H9 (cell line): Measurements from ENCODE around the gene BRD3OS. TPM values are rescaled to one million over a fixed set of nuclear protein-coding genes. Genes with fewer than 3 reads are reported as not detected.

Source experiments
- DNase-seq: peaks from one replicate; pipeline ENCODE4 v3.0.0-alpha.2; 2017
- H2AFZ ChIP-seq: one replicate; pipeline ENCODE4 v1.6.1; 2013; ENCODE audit warnings: mild to moderate bottlenecking, low read length, control low read depth, moderate library complexity
- H2AK5ac ChIP-seq: 2 replicates; pipeline ENCODE4 v1.6.1; 2013; ENCODE audit warnings: low read length, control low read depth, mixed read lengths; ENCODE audit not compliant: insufficient read length
- H2BK120ac ChIP-seq: one replicate; pipeline ENCODE4 v1.6.1; 2013; ENCODE audit warnings: low read depth, mild to moderate bottlenecking, low read length, control low read depth, inconsistent platforms; ENCODE audit not compliant: poor library complexity, severe bottlenecking
- H2BK12ac ChIP-seq: 2 replicates; pipeline ENCODE4 v1.6.1; 2013; ENCODE audit warnings: low read length, control low read depth, mixed read lengths, low read depth; ENCODE audit not compliant: insufficient read length
- H2BK15ac ChIP-seq: 2 replicates; pipeline ENCODE4 v1.6.1; 2013; ENCODE audit warnings: low read depth, low read length, control low read depth
- H2BK20ac ChIP-seq: one replicate; pipeline ENCODE4 v1.6.1; 2013; ENCODE audit warnings: low read depth, mild to moderate bottlenecking, low read length, control low read depth, inconsistent platforms; ENCODE audit not compliant: poor library complexity, severe bottlenecking
- H2BK5ac ChIP-seq: 2 replicates; pipeline ENCODE4 v1.6.1; 2013; ENCODE audit warnings: low read length, control low read depth, mixed read lengths; ENCODE audit not compliant: insufficient read length
- H3K14ac ChIP-seq: 2 replicates; pipeline ENCODE4 v1.6.1; 2013; ENCODE audit warnings: low read length, control low read depth; ENCODE audit not compliant: insufficient read depth
- H3K18ac ChIP-seq: 2 replicates; pipeline ENCODE4 v1.6.1; 2013; ENCODE audit warnings: low read depth, mild to moderate bottlenecking, mixed read lengths, low read length, control low read depth; ENCODE audit not compliant: insufficient read length
- H3K23ac ChIP-seq: 2 replicates; pipeline ENCODE4 v1.6.1; 2013; ENCODE audit warnings: low read length, control low read depth, mixed read lengths, low read depth; ENCODE audit not compliant: insufficient read length
- H3K23me2 ChIP-seq: 2 replicates; pipeline ENCODE4 v1.6.1; 2013; ENCODE audit warnings: low read depth, mild to moderate bottlenecking, mixed read lengths, low read length, control low read depth; ENCODE audit not compliant: insufficient read length, poor library complexity, severe bottlenecking
- H3K27ac ChIP-seq: 2 replicates; pipeline ENCODE4 v1.5.1; 2013; ENCODE audit warnings: low read length, control low read depth, mixed read lengths, low read depth; ENCODE audit not compliant: insufficient read length
- H3K27me3 ChIP-seq: 2 replicates; pipeline ENCODE4 v1.6.1; 2013; ENCODE audit warnings: low read length, control low read depth, inconsistent platforms; ENCODE audit not compliant: insufficient read depth
- H3K4ac ChIP-seq: 2 replicates; pipeline ENCODE4 v1.6.1; 2013; ENCODE audit warnings: low read depth, mild to moderate bottlenecking, control low read depth, inconsistent platforms, low read length, moderate library complexity
- H3K4me1 ChIP-seq: 2 replicates; pipeline ENCODE4 v1.6.1; 2013; ENCODE audit warnings: low read length, control low read depth, inconsistent platforms; ENCODE audit not compliant: insufficient read depth
- H3K4me2 ChIP-seq: 2 replicates; pipeline ENCODE4 v1.6.1; 2013; ENCODE audit warnings: low read length, control low read depth, mixed read lengths; ENCODE audit not compliant: insufficient read length, insufficient read depth
- H3K56ac ChIP-seq: 2 replicates; pipeline ENCODE4 v1.6.1; 2013; ENCODE audit warnings: low read depth, mild to moderate bottlenecking, mixed read lengths, low read length, control low read depth; ENCODE audit not compliant: insufficient read length
- H3K79me1 ChIP-seq: 2 replicates; pipeline ENCODE4 v1.6.1; 2013; ENCODE audit warnings: low read depth, mild to moderate bottlenecking, moderate library complexity, low read length, control low read depth, inconsistent platforms; ENCODE audit not compliant: insufficient read depth, poor library complexity, severe bottlenecking
- H3K79me2 ChIP-seq: 2 replicates; pipeline ENCODE4 v1.6.1; 2013; ENCODE audit warnings: low read length, control low read depth, inconsistent platforms; ENCODE audit not compliant: insufficient read depth
- H3K9ac ChIP-seq: 2 replicates; pipeline ENCODE4 v1.6.1; 2013; ENCODE audit warnings: low read length, control low read depth, mixed read lengths; ENCODE audit not compliant: insufficient read length; ENCODE audit errors: extremely low read depth
- H3K9me3 ChIP-seq: one replicate; pipeline ENCODE4 v1.6.1; 2013; ENCODE audit warnings: low read depth, low read length, inconsistent platforms; ENCODE audit not compliant: control insufficient read depth
- H3T11ph ChIP-seq: one replicate; pipeline ENCODE4 v1.6.1; 2013; ENCODE audit warnings: mild to moderate bottlenecking, low read length, control low read depth, inconsistent platforms
- H4K20me1 ChIP-seq: one replicate; pipeline ENCODE4 v1.6.1; 2013; ENCODE audit not compliant: control insufficient read depth, insufficient read length, insufficient read depth
- H4K5ac ChIP-seq: 2 replicates; pipeline ENCODE4 v1.6.1; 2013; ENCODE audit warnings: low read depth, mild to moderate bottlenecking, mixed read lengths, low read length, control low read depth; ENCODE audit not compliant: insufficient read length
- H4K8ac ChIP-seq: replicated peaks from 2 replicates; pipeline ENCODE4 v1.6.1; 2013; ENCODE audit warnings: low read length, control low read depth, mixed read lengths, low read depth; ENCODE audit not compliant: insufficient read length
- H4K91ac ChIP-seq: 2 replicates; pipeline ENCODE4 v1.6.1; 2013; ENCODE audit warnings: low read depth, mild to moderate bottlenecking, moderate library complexity, mixed read lengths, low read length, control low read depth; ENCODE audit not compliant: insufficient read length
- H3K27ac Mint-ChIP-seq, 3 experiments: 2 replicates in 2 of 3; 3 replicates in 1 of 3; pipeline ENCODE4 v1.8.0; 2020 to 2021; ENCODE audit warnings: mixed read lengths in 3 of 3, mild to moderate bottlenecking in 1 of 3, moderate library complexity in 1 of 3
- H3K27me3 Mint-ChIP-seq: 2 replicates; pipeline ENCODE4 v1.8.0; 2021; ENCODE audit warnings: low read depth, mild to moderate bottlenecking, moderate library complexity, mixed read lengths
- H3K36me3 Mint-ChIP-seq, 3 experiments: 2 replicates in 2 of 3; 3 replicates in 1 of 3; pipeline ENCODE4 v1.8.0; 2020 to 2021; ENCODE audit warnings: low read depth in 3 of 3, mixed read lengths in 3 of 3; ENCODE audit not compliant: insufficient read depth in 1 of 3
- H3K4me1 Mint-ChIP-seq, 2 experiments: 2 replicates each; pipeline ENCODE4 v1.8.0; 2020; ENCODE audit warnings: mixed read lengths in 2 of 2
- H3K4me3 Mint-ChIP-seq, 2 experiments: 2 replicates in 1 of 2; 3 replicates in 1 of 2; pipeline ENCODE4 v1.8.0; 2020 to 2021; ENCODE audit warnings: mild to moderate bottlenecking in 2 of 2, mixed read lengths in 2 of 2, moderate library complexity in 1 of 2
- H3K9me3 Mint-ChIP-seq, 2 experiments: 2 replicates in 1 of 2; 3 replicates in 1 of 2; pipeline ENCODE4 v1.8.0; 2020; ENCODE audit warnings: mild to moderate bottlenecking in 2 of 2, mixed read lengths in 2 of 2, moderate library complexity in 1 of 2
- WGBS: extraction: QIAGEN DNeasy Blood & Tissue Kit; methylation state at CpG from one replicate; pipeline ENCODE4 v1.1.7; 2013; ENCODE audit warnings: missing lambda C conversion rate, low lambda C conversion rate, mixed read lengths; ENCODE audit not compliant: insufficient read length; ENCODE audit errors: extremely low coverage; 5-methylcytosine and 5-hydroxymethylcytosine counted together
- total RNA-seq: library from RNA; stranded (reverse); gene quantifications from 2 replicates; pipeline ENCODE4 v1.2.1, GENCODE V29; 2021
- TF ChIP-seq, protein P1 (sequence below): fragments of 200-600 bp; sonication (generic); conservative IDR thresholded peaks from 3 replicates; pipeline ENCODE4 v1.8.0; 2021; ENCODE audit warnings: antibody characterized with exemption, mild to moderate bottlenecking

BRD3OS gene
- total RNA-seq, 1 experiment from 2014 or later = 16.4 TPM

DNA sequence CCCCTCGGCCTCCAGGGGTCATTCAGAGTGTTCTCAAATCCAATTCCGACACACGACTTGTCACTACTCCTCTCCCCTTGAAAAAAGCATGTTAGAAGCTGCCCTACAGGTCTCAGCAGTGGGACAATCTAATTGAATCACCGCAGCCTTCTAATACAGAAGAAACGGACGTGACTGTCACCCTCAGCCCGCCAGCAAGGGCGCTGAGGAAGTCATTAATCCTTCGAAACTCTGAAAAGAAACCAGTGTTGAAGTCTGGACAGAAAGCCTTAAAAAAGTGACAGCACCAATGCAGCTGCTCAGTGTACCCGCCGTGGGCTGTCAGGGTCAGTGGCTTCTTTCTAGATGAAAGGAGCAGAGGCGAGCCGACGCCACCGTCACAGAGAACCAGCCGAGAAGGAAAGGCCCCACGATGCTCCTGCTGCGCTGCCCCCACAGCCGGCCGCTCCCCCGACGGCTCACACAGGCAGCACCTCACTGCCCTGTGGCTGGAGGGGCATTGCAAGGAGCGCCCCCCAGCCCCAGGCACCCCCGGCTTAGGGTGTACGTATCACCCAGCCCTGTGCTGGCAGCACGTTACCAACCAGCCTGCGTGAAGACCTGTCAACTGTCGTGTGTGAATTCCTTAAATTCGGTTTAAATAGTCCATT, 5.7 kb downstream of the BRD3OS start:
- H2AK5ac ChIP-seq = no peak overlapping the region
- no peak overlapping the region for H3K23ac ChIP-seq
- H3K9ac ChIP-seq = no peak overlapping the region
- no peak overlapping the region for H2BK120ac ChIP-seq
- Mint-ChIP-seq H3K36me3 (peaks cover 9 to 48% (median 48%) of the 10 kb centered on the region in 3 experiments; a peak in 6 of 7 replicates), H3K9me3 (no peaks in the 10 kb centered on the region), H3K27me3 (peaks cover 2% of the 10 kb centered on the region), H3K4me3 (no peak overlapping the region), H3K27ac (peak overlapping the region in 1 of 3 experiments; percentile 73; a peak in 2 of 7 replicates), H3K4me1 (peaks cover 7 to 10% of the 10 kb centered on the region in 2 experiments; a peak in 3 of 4 replicates)
- H4K8ac ChIP-seq = no peak overlapping the region
- H3K79me2 ChIP-seq = no peaks in the 10 kb centered on the region
- WGBS = no CpG with 5 or more reads among the region's 29 CpGs
- no peak overlapping the region for H2AFZ ChIP-seq
- no peak for DNase-seq
- no peak overlapping the region for H3K4ac ChIP-seq
- no peak overlapping the region for H4K5ac ChIP-seq
- no peak overlapping the region for H3K14ac ChIP-seq
- no peak overlapping the region for H3K4me2 ChIP-seq
- no peak overlapping the region for H4K91ac ChIP-seq
- H3K18ac ChIP-seq = no peak overlapping the region
- no peaks in the 10 kb centered on the region for H3K79me1 ChIP-seq
- no peak overlapping the region for H2BK5ac ChIP-seq
- H3K27ac ChIP-seq = no peak overlapping the region
- H3K4me1 ChIP-seq = no peaks in the 10 kb centered on the region
- no peaks in the 10 kb centered on the region for H3K9me3 ChIP-seq
- no peak overlapping the region for H3K56ac ChIP-seq
- no peak overlapping the region for H2BK12ac ChIP-seq
- H4K20me1 ChIP-seq = no peaks in the 10 kb centered on the region
- TF ChIP-seq, protein P1, sequence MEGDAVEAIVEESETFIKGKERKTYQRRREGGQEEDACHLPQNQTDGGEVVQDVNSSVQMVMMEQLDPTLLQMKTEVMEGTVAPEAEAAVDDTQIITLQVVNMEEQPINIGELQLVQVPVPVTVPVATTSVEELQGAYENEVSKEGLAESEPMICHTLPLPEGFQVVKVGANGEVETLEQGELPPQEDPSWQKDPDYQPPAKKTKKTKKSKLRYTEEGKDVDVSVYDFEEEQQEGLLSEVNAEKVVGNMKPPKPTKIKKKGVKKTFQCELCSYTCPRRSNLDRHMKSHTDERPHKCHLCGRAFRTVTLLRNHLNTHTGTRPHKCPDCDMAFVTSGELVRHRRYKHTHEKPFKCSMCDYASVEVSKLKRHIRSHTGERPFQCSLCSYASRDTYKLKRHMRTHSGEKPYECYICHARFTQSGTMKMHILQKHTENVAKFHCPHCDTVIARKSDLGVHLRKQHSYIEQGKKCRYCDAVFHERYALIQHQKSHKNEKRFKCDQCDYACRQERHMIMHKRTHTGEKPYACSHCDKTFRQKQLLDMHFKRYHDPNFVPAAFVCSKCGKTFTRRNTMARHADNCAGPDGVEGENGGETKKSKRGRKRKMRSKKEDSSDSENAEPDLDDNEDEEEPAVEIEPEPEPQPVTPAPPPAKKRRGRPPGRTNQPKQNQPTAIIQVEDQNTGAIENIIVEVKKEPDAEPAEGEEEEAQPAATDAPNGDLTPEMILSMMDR = no peak
- no peak overlapping the region; the same call in 1 of the 2 replicates for H2BK15ac ChIP-seq
- H3K23me2 ChIP-seq = peaks cover 3% of the 10 kb centered on the region
- H2BK20ac ChIP-seq = no peak overlapping the region
- no peak overlapping the region for H3T11ph ChIP-seq
- H3K27me3 ChIP-seq = no peaks in the 10 kb centered on the region
